HepG2 (cell line): Measurements from ENCODE around the gene GOT1. TPM values are rescaled to one million over a fixed set of nuclear protein-coding genes. Genes with fewer than 3 reads are reported as not detected.

ENCODE experiments used
- ARHGAP35 ChIP-seq: sonication (generic); formaldehyde crosslinking; IDR thresholded peaks from 2 replicates; pipeline ENCODE4 v1.9.0; 2022; ENCODE audit warnings: mild to moderate bottlenecking, inconsistent platforms, moderate library complexity, missing genetic modification reagents, borderline replicate concordance
- ATAD3A ChIP-seq: sonication (generic); formaldehyde crosslinking; IDR thresholded peaks from 2 replicates; pipeline ENCODE4 v1.4.0; 2020; ENCODE audit warnings: missing genetic modification reagents
- ISX ChIP-seq: sonication (generic); formaldehyde crosslinking; conservative IDR thresholded peaks from 2 replicates; pipeline ENCODE4 v1.5.0; 2020; ENCODE audit warnings: missing genetic modification reagents
- MBD4 ChIP-seq: IDR thresholded peaks from 2 replicates; pipeline ENCODE4 v1.6.1; 2012; ENCODE audit warnings: low read length, inconsistent platforms, borderline replicate concordance
- MBNL3 ChIP-seq: fragments of 250-450 bp; sonication (Bioruptor Pico); conservative IDR thresholded peaks from 2 replicates; pipeline ENCODE4 v1.8.0; 2022; ENCODE audit warnings: mild to moderate bottlenecking, inconsistent platforms
- MED1 ChIP-seq: sonication (generic); formaldehyde crosslinking; IDR thresholded peaks from 2 replicates; pipeline ENCODE4 v1.4.0; 2020; ENCODE audit warnings: missing genetic modification reagents
- NFIC ChIP-seq: IDR thresholded peaks from 2 replicates; pipeline ENCODE4 v1.6.1; 2012; ENCODE audit warnings: mild to moderate bottlenecking, low read length, inconsistent platforms
- RFXAP ChIP-seq: sonication (generic); formaldehyde crosslinking; IDR thresholded peaks from 2 replicates; pipeline ENCODE4 v1.4.0; 2020; ENCODE audit warnings: missing genetic modification reagents, borderline replicate concordance
- RXRB ChIP-seq: IDR thresholded peaks from 2 replicates; pipeline ENCODE4 v1.6.1; 2016; ENCODE audit warnings: borderline replicate concordance, missing genetic modification reagents, missing compliant biosample characterization
- ZFP36L2 ChIP-seq: sonication (generic); formaldehyde crosslinking; IDR thresholded peaks from 2 replicates; pipeline ENCODE4 v1.4.0; 2020; ENCODE audit warnings: missing genetic modification reagents
- ZFP90 ChIP-seq: sonication (generic); formaldehyde crosslinking; IDR thresholded peaks from 2 replicates; pipeline ENCODE4 v1.8.0; 2022; ENCODE audit warnings: missing genetic modification reagents, mild to moderate bottlenecking, inconsistent platforms, borderline replicate concordance
- ZMYM2 ChIP-seq: sonication (generic); formaldehyde crosslinking; IDR thresholded peaks from 2 replicates; pipeline ENCODE4 v1.8.0; 2022; ENCODE audit warnings: mild to moderate bottlenecking, missing genetic modification reagents
- ZNF260 ChIP-seq: sonication (generic); formaldehyde crosslinking; IDR thresholded peaks from 2 replicates; pipeline ENCODE4 v1.4.0; 2020; ENCODE audit warnings: missing genetic modification reagents, low read depth, mild to moderate bottlenecking, borderline replicate concordance
- ZNF263 ChIP-seq: sonication (generic); formaldehyde crosslinking; IDR thresholded peaks from 2 replicates; pipeline ENCODE4 v1.4.0; 2020; ENCODE audit warnings: missing genetic modification reagents
- ZNF550 ChIP-seq: sonication (generic); formaldehyde crosslinking; IDR thresholded peaks from 2 replicates; pipeline ENCODE4 v1.4.0; 2020; ENCODE audit warnings: mild to moderate bottlenecking, missing genetic modification reagents, borderline replicate concordance
- ZNF563 ChIP-seq: sonication (generic); formaldehyde crosslinking; IDR thresholded peaks from 2 replicates; pipeline ENCODE4 v1.8.0; 2022; ENCODE audit warnings: mild to moderate bottlenecking, moderate library complexity, missing genetic modification reagents
- ZNF569 ChIP-seq: sonication (generic); formaldehyde crosslinking; IDR thresholded peaks from 2 replicates; pipeline ENCODE4 v1.5.0; 2020; ENCODE audit warnings: mild to moderate bottlenecking, missing genetic modification reagents, moderate library complexity, borderline replicate concordance
- ZNF609 ChIP-seq: sonication (generic); formaldehyde crosslinking; IDR thresholded peaks from 2 replicates; pipeline ENCODE4 v1.4.0; 2020; ENCODE audit warnings: mild to moderate bottlenecking, missing genetic modification reagents, borderline replicate concordance
- ZNF75D ChIP-seq: sonication (generic); formaldehyde crosslinking; IDR thresholded peaks from 2 replicates; pipeline ENCODE4 v1.8.1; 2023; ENCODE audit warnings: missing genetic modification reagents, mild to moderate bottlenecking, borderline replicate concordance
- polyA plus RNA-seq, 8 experiments: library from polyadenylated mRNA; depleted of rRNA in 3 of 8; stranded (reverse) in 7 of 8; unstranded in 1 of 8; fragments of >200 nt; fragmentation: Illumina TruSeq in 4 of 8; extraction: Trizol in 4 of 8; gene quantifications; 2 replicates each; pipeline versions ENCODE4 v1.2.1 to v1.2.3, GENCODE V29; 2011 to 2016; ENCODE audit warnings: low read depth in 4 of 8, missing spikeins in 1 of 8, mixed read lengths in 1 of 8; ENCODE audit not compliant: insufficient read depth in 1 of 8
- total RNA-seq, 5 experiments: library from RNA; depleted of rRNA; stranded (reverse); fragments of >200 nt; fragmentation: Illumina TruSeq; extraction: Trizol; gene quantifications; 2 replicates each; pipeline ENCODE4 v1.2.3, GENCODE V29; 2016; ENCODE audit warnings: low read depth in 1 of 5
- TF ChIP-seq, protein P1 (sequence below): IDR thresholded peaks from 2 replicates; pipeline ENCODE4 v1.4.0; 2020; ENCODE audit warnings: mild to moderate bottlenecking, missing genetic modification reagents
- TF ChIP-seq, protein P2 (sequence below): sonication (generic); formaldehyde crosslinking; IDR thresholded peaks from 2 replicates; pipeline ENCODE4 v1.5.0; 2020; ENCODE audit warnings: missing genetic modification reagents

GOT1 gene
- total and polyA plus RNA-seq, 2 of the 13 experiments (the other 11 are each of a cell fraction or from before 2014, with no cell fraction given): 81.2 to 102 TPM

GRCh38 chr10:99389729-99390480 lies 40.5 kb downstream of the GOT1 start (continued):
- TF ChIP-seq ISX (CRISPR knock-in tag) (no peak), ZNF563 (no peak), ZFP90 (CRISPR knock-in tag) (no peak), ZNF550 (CRISPR knock-in tag) (no peak), ZNF75D (CRISPR knock-in tag) (no peak), RXRB (CRISPR knock-in tag) (no peak), ZFP36L2 (CRISPR knock-in tag) (no peak), ZMYM2 (CRISPR knock-in tag) (no peak), ZNF260 (CRISPR knock-in tag) (no peak), MBD4 (no peak), ZNF569 (CRISPR knock-in tag) (no peak), MBNL3 (CRISPR knock-in tag) (no peak), ATAD3A (CRISPR knock-in tag) (no peak), ARHGAP35 (CRISPR knock-in tag) (no peak), ZNF263 (CRISPR knock-in tag) (no peak), NFIC (no peak), MED1 (CRISPR knock-in tag) (no peak), ZNF609 (CRISPR knock-in tag) (peak; percentile 62; the same call in 1 of the 2 replicates), RFXAP (CRISPR knock-in tag) (no peak)
- TF ChIP-seq, protein P1, sequence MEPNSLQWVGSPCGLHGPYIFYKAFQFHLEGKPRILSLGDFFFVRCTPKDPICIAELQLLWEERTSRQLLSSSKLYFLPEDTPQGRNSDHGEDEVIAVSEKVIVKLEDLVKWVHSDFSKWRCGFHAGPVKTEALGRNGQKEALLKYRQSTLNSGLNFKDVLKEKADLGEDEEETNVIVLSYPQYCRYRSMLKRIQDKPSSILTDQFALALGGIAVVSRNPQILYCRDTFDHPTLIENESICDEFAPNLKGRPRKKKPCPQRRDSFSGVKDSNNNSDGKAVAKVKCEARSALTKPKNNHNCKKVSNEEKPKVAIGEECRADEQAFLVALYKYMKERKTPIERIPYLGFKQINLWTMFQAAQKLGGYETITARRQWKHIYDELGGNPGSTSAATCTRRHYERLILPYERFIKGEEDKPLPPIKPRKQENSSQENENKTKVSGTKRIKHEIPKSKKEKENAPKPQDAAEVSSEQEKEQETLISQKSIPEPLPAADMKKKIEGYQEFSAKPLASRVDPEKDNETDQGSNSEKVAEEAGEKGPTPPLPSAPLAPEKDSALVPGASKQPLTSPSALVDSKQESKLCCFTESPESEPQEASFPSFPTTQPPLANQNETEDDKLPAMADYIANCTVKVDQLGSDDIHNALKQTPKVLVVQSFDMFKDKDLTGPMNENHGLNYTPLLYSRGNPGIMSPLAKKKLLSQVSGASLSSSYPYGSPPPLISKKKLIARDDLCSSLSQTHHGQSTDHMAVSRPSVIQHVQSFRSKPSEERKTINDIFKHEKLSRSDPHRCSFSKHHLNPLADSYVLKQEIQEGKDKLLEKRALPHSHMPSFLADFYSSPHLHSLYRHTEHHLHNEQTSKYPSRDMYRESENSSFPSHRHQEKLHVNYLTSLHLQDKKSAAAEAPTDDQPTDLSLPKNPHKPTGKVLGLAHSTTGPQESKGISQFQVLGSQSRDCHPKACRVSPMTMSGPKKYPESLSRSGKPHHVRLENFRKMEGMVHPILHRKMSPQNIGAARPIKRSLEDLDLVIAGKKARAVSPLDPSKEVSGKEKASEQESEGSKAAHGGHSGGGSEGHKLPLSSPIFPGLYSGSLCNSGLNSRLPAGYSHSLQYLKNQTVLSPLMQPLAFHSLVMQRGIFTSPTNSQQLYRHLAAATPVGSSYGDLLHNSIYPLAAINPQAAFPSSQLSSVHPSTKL (CRISPR knock-in tag): peak; percentile 63
- TF ChIP-seq, protein P2, sequence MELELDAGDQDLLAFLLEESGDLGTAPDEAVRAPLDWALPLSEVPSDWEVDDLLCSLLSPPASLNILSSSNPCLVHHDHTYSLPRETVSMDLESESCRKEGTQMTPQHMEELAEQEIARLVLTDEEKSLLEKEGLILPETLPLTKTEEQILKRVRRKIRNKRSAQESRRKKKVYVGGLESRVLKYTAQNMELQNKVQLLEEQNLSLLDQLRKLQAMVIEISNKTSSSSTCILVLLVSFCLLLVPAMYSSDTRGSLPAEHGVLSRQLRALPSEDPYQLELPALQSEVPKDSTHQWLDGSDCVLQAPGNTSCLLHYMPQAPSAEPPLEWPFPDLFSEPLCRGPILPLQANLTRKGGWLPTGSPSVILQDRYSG (CRISPR knock-in tag): no peak
